NCI-H748 (cell line): ENCODE data around the gene ORMDL3.
A peak's percentile ranks its signal among the peaks of the same experiment; 100 is the strongest.
"Not testable (repeated sequence)": the region's sequence is repeated elsewhere in the genome, so short reads cannot be mapped to it uniquely, and the experiment has no call there.

Experiments used
- DNase-seq: peaks from one replicate; lab custom pipeline; 2025; ENCODE audit not compliant: unreplicated experiment; lab: John Stamatoyannopoulos, UW

Gene ORMDL3

DNA sequence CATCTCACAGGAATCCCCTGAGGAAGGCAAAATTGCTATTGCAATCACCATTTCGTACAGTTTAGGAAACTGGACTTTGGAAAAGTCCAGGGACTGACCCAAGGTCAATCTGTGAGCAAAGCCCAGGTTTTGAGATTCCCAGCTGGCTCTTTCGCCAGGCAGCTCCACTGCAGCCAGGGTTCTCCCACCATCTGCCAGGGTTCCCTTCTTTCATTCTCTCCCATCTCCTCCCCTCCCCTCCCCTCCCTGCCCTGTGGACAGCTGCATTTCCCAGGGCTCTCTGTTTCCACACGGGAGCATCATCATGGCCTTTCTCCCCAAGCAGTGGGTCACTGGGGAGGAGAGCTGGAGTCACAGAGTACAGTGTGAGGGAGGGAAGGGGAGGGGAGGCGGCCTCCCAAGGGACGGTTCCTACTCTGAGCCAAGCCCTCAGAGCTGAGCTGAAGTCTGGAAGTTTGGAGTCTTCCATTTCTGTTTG, 23.5 kb upstream of the ORMDL3 start:
- DNase-seq = no peak

DNA sequence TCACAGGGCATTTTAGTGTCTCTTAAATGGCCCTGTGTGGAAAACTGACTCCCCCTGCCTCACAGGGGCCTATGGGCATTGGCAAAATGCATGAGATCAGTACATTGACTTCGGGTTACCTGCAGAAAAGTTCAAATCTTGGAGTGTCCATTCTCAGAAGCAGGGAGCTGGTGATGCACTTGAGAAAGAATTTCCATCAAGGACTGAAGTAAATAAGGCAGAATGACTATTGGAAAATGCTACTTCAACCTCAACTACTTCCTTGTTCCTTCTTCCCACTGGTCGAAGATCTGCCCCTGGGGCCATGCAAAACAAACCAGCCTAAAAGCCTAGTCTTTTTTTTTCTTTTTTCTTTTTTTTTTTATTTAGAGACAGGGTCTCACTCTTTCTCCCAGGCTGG, 21.6 kb upstream of the ORMDL3 start:
- no peak for DNase-seq

DNA sequence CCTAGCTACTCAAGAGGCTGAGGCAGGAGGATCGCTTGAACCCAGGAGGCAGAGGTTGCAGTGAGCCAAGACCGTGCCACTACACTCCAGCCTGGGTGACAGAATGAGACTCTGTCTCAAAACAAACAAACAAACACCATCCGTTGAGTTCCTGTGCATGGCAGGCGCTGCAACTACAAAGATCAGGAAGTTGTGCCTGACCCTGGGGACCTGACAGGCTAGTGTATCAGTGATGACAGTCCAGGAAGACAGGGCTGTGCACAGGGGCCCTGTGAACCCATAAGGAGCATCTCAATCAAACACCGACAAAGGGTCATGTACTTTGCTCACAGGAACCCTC, 21.1 kb upstream of the ORMDL3 start:
- DNase-seq = not testable (repeated sequence)

DNA sequence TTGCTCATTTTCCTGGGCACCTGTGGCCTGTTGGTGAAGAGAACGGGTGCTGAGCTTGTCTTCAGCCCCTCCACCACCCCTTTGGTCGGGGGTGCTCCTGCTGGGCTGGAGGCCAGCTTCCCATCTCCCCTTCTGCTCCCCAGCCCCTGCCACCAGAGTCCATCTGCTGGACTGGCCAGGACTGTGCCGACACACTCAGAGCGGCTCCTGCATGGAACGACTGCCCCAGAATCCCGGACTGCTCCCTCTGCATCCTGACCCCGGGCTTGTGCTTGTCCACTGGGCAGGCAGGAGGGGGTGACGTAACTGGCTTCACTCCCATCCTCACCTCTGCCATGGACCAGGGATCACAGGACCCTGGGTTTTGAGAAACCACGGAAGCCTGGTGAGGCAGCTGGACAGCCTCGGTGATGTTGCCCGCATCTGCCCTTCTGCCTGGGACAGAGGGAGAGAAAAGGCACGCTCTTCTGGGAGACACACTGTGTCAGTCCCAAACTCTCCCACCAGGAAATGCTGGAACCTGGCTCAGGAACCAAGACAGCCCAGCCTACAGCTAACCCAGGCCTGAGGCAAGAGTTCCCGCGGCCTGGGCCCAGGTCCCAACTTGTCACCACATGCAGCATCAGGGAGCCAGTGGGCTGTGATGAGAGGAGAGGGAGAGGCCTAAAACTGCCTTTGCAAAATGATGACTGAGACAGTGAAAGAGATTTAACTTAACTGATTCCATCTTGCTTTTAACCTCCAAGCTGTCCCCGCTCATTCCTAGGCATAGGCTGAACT, 19.3 kb upstream of the ORMDL3 start:
- DNase-seq = no peak

DNA sequence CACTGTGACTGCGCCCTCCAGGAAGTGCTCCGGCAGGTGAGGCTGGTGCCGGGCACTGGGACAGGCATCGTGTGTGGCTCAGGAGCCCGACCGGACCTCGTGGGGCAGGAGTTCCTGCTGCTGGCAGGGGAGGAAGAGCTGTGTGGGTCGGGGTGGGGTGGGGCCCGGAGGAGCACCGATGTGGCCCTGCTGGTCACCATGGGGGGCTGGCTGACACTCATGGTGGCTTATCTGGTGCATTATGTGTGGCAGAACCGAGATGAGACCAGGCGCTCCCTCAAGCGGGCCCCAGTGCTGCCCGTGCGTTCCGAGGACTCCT, 17.0 kb upstream of the ORMDL3 start:
- DNase-seq = no peak

- no peak for DNase-seq
These were observed 16.4 kb upstream of the ORMDL3 start for GRCh38 chr17:39943702-39944392.

DNA sequence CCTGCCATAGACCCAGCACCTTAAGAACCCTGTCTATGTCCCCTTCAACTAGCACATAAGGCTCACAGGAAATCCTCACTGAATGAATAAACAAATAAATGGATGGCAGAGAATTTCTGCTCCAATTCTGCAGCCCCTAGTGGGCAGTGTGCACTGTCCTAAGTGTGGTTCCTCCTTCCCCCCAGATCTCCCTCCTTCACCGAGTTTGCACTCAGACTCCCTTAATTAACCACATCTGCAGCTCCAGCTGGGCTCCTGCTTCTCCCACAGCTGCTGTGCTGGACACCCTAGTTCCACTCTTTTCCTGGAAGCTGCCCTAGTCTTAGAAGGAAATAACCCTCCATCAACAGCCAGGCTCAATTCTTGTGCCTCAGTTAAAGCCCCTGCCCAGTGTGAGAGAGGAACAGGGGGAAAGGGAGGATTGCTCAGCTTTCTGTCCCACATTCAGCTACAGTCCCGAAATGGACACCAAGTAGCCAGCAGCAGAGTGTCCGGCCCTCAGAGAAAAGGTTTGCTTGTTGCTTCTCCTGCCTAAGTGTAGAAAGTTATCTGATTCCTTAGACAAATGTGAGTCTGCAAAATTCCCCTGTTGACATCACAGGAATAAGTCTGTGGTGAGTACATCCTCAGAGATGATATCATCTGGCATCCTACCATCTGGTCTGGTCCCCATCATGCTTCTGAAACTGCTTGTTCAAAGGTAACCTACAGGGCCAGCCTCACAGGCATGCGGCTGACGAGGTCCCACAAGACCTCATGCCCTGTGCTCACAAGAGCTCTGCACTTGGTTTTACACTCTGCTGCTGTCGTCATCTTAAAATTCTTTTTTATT, 12.4 kb upstream of the ORMDL3 start:
- DNase-seq = peak; percentile 24

- DNase-seq = no peak
These were observed 11.7 kb upstream of the ORMDL3 start for GRCh38 chr17:39939106-39939505.

GRCh38 chr17:39938140-39938869, 10.9 kb upstream of the ORMDL3 start:
- DNase-seq = no peak

- no peak for DNase-seq
These were observed 10.0 kb upstream of the ORMDL3 start for GRCh38 chr17:39937447-39937846.

GRCh38 chr17:39935909-39936308, 8.5 kb upstream of the ORMDL3 start:
- no peak for DNase-seq

- DNase-seq = no peak
These were observed 6.9 kb upstream of the ORMDL3 start for GRCh38 chr17:39934324-39934723.

- no peak for DNase-seq
These were observed 6.5 kb upstream of the ORMDL3 start for GRCh38 chr17:39933912-39934311.

DNA sequence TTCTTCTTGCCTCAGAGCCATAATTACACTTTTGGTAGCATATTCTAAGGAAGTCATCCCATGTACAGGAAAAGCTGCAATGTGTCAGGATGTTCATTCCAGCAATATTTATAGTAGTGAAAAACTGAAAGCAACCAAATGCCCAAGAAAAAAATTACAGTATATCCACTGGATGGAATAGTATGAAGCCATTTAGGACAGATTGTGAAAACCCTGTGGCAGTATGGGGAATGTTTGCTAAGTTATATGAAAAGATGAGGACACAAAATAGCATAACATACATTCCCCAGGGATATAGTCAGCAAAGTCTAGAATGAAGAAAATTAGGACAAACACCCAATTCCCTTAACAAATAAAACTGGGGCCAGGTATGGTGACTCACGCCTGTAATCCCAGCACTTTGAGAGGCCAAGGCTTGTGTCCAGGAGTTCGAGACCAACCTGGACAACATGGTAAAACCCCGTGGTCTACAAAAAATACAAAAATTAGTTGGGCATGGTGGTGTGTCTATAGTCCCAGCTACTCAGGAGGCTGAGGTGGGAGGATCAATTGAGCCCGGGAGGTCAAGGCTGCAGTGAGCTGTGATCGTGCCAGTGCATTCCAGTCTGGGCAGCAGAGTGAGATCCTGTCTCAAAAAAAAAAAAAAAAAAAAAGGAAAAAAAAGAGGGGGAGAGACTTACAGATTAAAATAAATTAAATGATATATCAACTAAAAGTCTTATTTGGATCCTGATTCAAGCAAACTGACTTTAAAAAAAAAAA, 2.4 kb upstream of the ORMDL3 start:
- no peak for DNase-seq

- DNase-seq = no peak
These were observed 1.7 kb upstream of the ORMDL3 start for GRCh38 chr17:39928858-39929645.

- DNase-seq = no peak
These were observed 792 bp upstream of the ORMDL3 start for GRCh38 chr17:39927929-39928857.

GRCh38 chr17:39926588-39927100, 757 bp downstream of the ORMDL3 start:
- peak; percentile 46 for DNase-seq

DNA sequence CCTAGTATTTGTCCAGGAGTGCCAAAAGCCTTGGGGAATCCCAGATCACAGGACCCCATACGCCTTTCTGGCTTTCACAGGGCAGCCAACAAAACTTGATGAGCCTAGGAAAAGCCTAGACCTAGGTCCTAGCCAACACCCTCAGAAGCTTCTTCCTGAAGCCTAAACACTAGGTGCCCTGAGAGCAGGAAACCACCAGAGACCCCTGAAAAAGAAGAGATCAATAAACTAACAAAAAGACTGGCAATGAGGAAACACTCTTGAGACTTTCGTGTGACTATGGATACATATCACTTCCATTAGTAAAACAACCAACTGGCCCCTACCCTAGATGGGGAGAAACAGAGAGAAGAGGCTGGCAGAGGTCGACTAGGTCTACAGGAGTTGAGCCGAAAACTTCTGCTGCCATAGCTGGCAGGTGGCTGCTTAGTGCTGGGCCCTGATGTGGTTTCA, 1.2 kb downstream of the ORMDL3 start:
- DNase-seq = no peak
